Kidney (tissue), 14 donors: Measurements from ENCODE around the gene MSTN. TPM values are rescaled to one million over a fixed set of nuclear protein-coding genes. Genes with fewer than 3 reads are reported as not detected.
"Not testable (repeated sequence)": the region's sequence is repeated elsewhere in the genome, so short reads cannot be mapped to it uniquely, and the experiment has no call there.

Source experiments
- DNase-seq, 5 donors: peaks; one replicate each; pipeline ENCODE4 v3.0.0-alpha.2; 2013 to 2020
- FAIRE-seq: peaks from 2 replicates; lab custom pipeline; 2012; peaks lifted over from hg19 to GRCh38; lab: Jason Lieb, UNC
- H3K27ac ChIP-seq, 2 donors: one replicate each; pipeline ENCODE4 v1.7.0; 2013; ENCODE audit warnings: low read depth in 2 of 2, low read length in 2 of 2, inconsistent platforms in 1 of 2
- H3K27me3 ChIP-seq: one replicate; pipeline ENCODE4 v1.7.1; 2013; ENCODE audit warnings: low read length, inconsistent platforms; ENCODE audit not compliant: control insufficient read depth, insufficient read depth
- H3K36me3 ChIP-seq, 3 donors: one replicate each; pipeline versions ENCODE4 v1.7.0 to v1.7.1; 2013; ENCODE audit warnings: low read length in 3 of 3, control low read depth in 1 of 3, inconsistent platforms in 1 of 3; ENCODE audit not compliant: insufficient read depth in 3 of 3, control insufficient read depth in 2 of 3
- H3K4me1 ChIP-seq, 3 donors: one replicate each; pipeline versions ENCODE4 v1.7.0 to v1.7.1; 2013; ENCODE audit warnings: low read length in 3 of 3, inconsistent platforms in 1 of 3, low read depth in 1 of 3; ENCODE audit not compliant: control insufficient read depth in 2 of 3, insufficient read depth in 2 of 3
- H3K4me3 ChIP-seq, 3 donors: one replicate each; pipeline versions ENCODE4 v1.7.0 to v1.8.1; 2013; ENCODE audit warnings: low read length in 3 of 3, control low read depth in 1 of 3, inconsistent platforms in 1 of 3
- H3K9ac ChIP-seq, 3 donors: one replicate each; pipeline versions ENCODE4 v1.7.0 to v1.7.1; 2013; ENCODE audit warnings: low read length in 3 of 3, control low read depth in 1 of 3, inconsistent platforms in 1 of 3
- H3K9me3 ChIP-seq, 3 donors: one replicate each; pipeline versions ENCODE4 v1.7.0 to v1.7.1; 2013; ENCODE audit warnings: low read length in 3 of 3, control low read depth in 1 of 3, inconsistent platforms in 1 of 3; ENCODE audit not compliant: control insufficient read depth in 2 of 3, insufficient read depth in 1 of 3
- CTCF ChIP-seq: IDR thresholded peaks from 3 replicates; pipeline ENCODE4 v1.5.1; 2012; ENCODE audit warnings: mild to moderate bottlenecking, moderate library complexity, borderline replicate concordance; ENCODE audit not compliant: insufficient read depth; ENCODE audit errors: extremely low read depth
- intact Hi-C: fragments of 100-400 bp; cut with DNase I; formaldehyde crosslinking; loops from one replicate; pipeline ENCODE4 v1.11.1; 2022
- polyA plus RNA-seq: library from polyadenylated mRNA; stranded (reverse); fragments of 350-450 nt; fragmentation: Illumina TruSeq; extraction: RNeasy Lipid Tissue Mini Kit (QIAGEN cat#74804); gene quantifications from one replicate; pipeline ENCODE4 v1.2.3, GENCODE V29; 2014; ENCODE audit warnings: low read depth, low replicate concordance; ENCODE audit not compliant: insufficient read depth
- total RNA-seq: library from RNA; stranded (reverse); fragmentation: NEBNext Ultra II Directional; extraction: Animal tissue kit (Norgen Biotek cat#: 25700); gene quantifications from one replicate; pipeline ENCODE4 v1.2.1, GENCODE V29; 2021
- donor health status: control.
- donor health status: control.
- donor health status: control.
- donor health status: control.
- donor health status: control.
- donor health status: DM: yes; HTN: yes; CAD: no.
- donor health status: Normal renal cell carcinoma (clear cell type).

The MSTN gene
- total and polyA plus RNA-seq, 2 donors from 2014 or later = 0.34 to 0.38 TPM

DNA sequence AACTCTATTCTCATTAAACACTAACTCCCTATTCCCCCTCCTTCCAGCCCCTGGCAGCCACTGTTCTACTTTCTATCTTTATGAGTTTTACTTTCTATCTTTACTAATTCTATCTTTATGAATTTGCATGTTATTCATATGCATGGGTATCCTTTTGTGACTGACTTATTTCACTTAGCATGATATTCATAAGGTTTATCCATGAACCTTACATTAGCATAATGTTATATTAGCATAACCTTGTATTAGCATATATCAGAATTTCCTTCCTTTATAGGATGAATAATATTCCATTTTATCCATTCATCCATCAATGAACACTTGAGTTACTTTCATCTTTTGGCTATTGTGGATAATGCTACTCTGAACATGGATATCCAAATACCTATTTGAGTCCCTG is 41.8 kb downstream of the MSTN start:
- no peak overlapping the region for H3K9ac ChIP-seq
- TF ChIP-seq CTCF = no peak
- DNase-seq (no peak), FAIRE-seq (no peak)
- H3K4me3 ChIP-seq = no peak overlapping the region
- H3K27ac ChIP-seq = no peak overlapping the region
- no peaks in the 10 kb centered on the region for H3K27me3 ChIP-seq
- H3K4me1 ChIP-seq = no peaks in the 10 kb centered on the region
- H3K9me3 ChIP-seq = peaks cover 0 to 11% (median 0%) of the 10 kb centered on the region in 3 donors
- intact Hi-C loops = no loop called here
- no peaks in the 10 kb centered on the region for H3K36me3 ChIP-seq

DNA sequence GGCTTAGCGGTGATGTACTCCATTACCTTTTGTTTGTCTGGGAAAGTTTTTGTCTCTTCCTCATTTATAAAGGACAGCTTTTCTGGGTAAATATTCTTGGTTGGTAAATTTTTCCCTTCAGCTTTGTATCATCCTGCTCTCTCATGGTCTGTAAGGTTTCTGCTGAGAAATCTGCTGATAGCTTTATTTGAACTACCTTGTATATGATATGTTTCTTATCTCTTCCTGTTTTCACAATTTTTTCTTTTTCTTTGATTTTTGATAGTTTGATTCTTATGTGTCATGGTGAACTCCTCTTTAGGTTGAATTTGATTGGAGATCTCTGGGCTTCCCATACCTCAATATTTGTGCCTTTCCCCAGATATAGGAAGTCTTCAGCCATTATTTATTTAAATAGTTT is 44.7 kb downstream of the MSTN start:
- Histone ChIP-seq H3K27me3 (no peaks in the 10 kb centered on the region), H3K27ac (no peak overlapping the region), H3K36me3 (no peaks in the 10 kb centered on the region), H3K4me1 (no peaks in the 10 kb centered on the region), H3K4me3 (no peak overlapping the region), H3K9ac (no peak overlapping the region), H3K9me3 (peaks cover 0 to 15% (median 0%) of the 10 kb centered on the region in 3 donors)
- no peak for FAIRE-seq
- no peak for DNase-seq
- intact Hi-C loops = no loop called here
- TF ChIP-seq CTCF = no peak

- H3K36me3 ChIP-seq, FAIRE-seq, H3K9ac ChIP-seq, H3K4me1 ChIP-seq, intact Hi-C loops, H3K27ac ChIP-seq, H3K4me3 ChIP-seq, DNase-seq, H3K27me3 ChIP-seq: not testable (repeated sequence)
- H3K9me3 ChIP-seq = peaks cover 0 to 15% (median 0%) of the 10 kb centered on the region in 3 donors
These were observed 46.6 kb downstream of the MSTN start for GRCh38 chr2:190015969-190016368.
